ENCODE data around the gene RAD18.

The RAD18 gene

DNA sequence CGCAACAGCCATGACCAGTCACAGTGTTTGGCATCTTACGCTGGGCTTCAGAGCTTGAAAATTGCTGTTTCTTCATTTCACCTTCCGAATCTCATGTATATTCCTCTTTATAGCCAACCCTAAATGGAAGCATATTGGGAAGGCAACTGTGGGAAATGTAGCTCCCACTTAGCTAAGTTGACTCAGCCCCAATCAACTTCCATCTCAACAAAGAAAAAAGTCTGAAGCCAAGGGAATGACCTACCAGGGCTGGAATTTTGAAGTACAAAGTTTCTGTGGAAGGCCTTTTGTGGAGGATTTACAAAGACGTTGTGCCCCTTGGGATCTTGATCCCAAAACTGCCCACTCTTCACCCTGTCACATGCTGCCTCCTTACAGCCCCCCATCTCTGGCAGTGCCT, 108.6 kb downstream of the RAD18 start:
- DNase-seq (ENCODE audit: insufficient read length), result no peak
- no peak for FAIRE-seq
- no peak for TF ChIP-seq POLR2AphosphoS5 (IDR thresholded peaks at IDR 0.05; ENCODE audit: low read depth, low read length)
- no peak for TF ChIP-seq POLR2A (IDR thresholded peaks at IDR 0.05; ENCODE audit: low read depth, low read length)
- TF ChIP-seq TAF1 (IDR thresholded peaks at IDR 0.05; ENCODE audit: borderline replicate concordance, low read depth, low read length), result no peak

GRCh38 chr3:8853081-8853480, 110.2 kb downstream of the RAD18 start:
- no peak for DNase-seq (ENCODE audit: insufficient read length)
- TF ChIP-seq TAF1 (IDR thresholded peaks at IDR 0.05; ENCODE audit: borderline replicate concordance, low read depth, low read length), result no peak
- no peak for TF ChIP-seq POLR2A (IDR thresholded peaks at IDR 0.05; ENCODE audit: low read depth, low read length)
- TF ChIP-seq POLR2AphosphoS5 (IDR thresholded peaks at IDR 0.05; ENCODE audit: low read depth, low read length), result no peak
- FAIRE-seq, result no peak

- FAIRE-seq (no peak), DNase-seq (ENCODE audit: insufficient read length) (no peak)
- TF ChIP-seq POLR2A (IDR thresholded peaks at IDR 0.05; ENCODE audit: low read depth, low read length), result no peak
These were observed 110.8 kb downstream of the RAD18 start for GRCh38 chr3:8852511-8852910.

DNA sequence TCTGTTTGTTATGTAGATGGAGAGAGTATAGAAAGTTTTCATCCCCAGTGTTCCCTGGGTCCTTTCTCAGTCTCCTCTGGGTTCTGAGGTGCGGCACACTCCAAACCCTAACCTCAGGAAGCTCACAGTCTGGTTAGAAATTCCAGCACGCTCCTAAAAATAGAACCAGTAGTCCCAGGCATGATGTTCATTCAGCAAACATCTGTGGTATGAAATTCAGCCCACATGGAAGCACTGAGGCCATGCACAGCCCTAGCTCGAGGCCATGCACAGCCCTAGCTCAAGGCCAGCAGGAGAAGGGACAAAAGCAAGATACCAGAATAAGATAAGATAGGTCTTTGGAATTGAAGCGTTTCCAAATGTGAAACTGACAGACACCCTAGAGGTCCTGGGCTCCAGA, 111.6 kb downstream of the RAD18 start:
- FAIRE-seq, result no peak

DNA sequence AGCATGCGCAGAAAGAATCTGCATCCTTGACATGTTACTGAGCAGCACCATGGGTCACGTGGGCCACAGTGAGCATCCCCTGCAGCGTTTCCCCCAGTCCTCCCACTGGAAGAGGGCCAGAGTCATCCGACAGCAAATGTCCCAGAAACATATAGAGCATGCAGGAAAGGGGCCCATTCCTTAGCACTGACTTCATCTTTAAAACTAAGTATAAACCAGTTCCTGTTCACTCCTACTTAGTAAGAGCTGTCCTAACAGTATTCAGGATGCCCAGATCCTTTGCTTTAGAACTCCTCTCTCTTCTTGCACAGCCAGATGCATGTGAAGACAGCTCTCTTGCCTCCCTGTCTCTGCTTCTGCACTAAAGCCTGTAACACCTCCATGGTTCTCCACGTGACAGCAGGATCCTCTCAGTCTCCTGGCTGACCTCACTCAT, 114.6 kb downstream of the RAD18 start:
- DNase-seq (ENCODE audit: insufficient read length), result no peak
- TF ChIP-seq TAF1 (IDR thresholded peaks at IDR 0.05; ENCODE audit: borderline replicate concordance, low read depth, low read length), result no peak
- TF ChIP-seq POLR2AphosphoS5 (IDR thresholded peaks at IDR 0.05; ENCODE audit: low read depth, low read length), result no peak
- TF ChIP-seq POLR2A (IDR thresholded peaks at IDR 0.05; ENCODE audit: low read depth, low read length), result no peak
- no peak for FAIRE-seq

More for the DNA sequence above, 111.6 kb downstream of the RAD18 start:
- no peak for DNase-seq (ENCODE audit: insufficient read length)
- TF ChIP-seq TAF1 (IDR thresholded peaks at IDR 0.05; ENCODE audit: borderline replicate concordance, low read depth, low read length) (no peak), POLR2A (IDR thresholded peaks at IDR 0.05; ENCODE audit: low read depth, low read length) (no peak), POLR2AphosphoS5 (IDR thresholded peaks at IDR 0.05; ENCODE audit: low read depth, low read length) (no peak)

DNA sequence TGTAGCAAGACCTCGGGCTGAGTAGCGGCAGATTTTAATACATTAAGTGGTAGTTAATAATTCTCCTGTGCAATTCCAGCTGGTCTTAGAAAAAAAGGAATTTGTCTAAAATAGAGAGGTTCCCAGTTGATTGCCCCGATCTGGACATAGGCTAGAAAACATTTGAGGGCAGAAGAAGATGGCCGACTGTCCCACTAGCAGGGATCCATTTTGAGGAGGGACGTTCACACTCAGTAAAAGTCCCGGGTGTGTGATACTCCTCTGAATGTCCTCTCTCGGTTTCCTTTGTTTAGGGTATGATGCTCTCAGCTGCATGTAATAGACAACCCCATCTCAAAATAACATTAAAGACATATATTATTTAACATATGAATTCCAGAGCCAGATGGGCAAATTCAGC, 116.0 kb downstream of the RAD18 start:
- DNase-seq (ENCODE audit: insufficient read length) (no peak), FAIRE-seq (no peak)
- TF ChIP-seq POLR2A (IDR thresholded peaks at IDR 0.05; ENCODE audit: low read depth, low read length) (no peak), POLR2AphosphoS5 (IDR thresholded peaks at IDR 0.05; ENCODE audit: low read depth, low read length) (no peak), TAF1 (IDR thresholded peaks at IDR 0.05; ENCODE audit: borderline replicate concordance, low read depth, low read length) (no peak)

GRCh38 chr3:8846176-8846575, 117.1 kb downstream of the RAD18 start:
- DNase-seq (ENCODE audit: insufficient read length), result no peak
- FAIRE-seq, result no peak
- no peak for TF ChIP-seq POLR2AphosphoS5 (IDR thresholded peaks at IDR 0.05; ENCODE audit: low read depth, low read length)
- TF ChIP-seq POLR2A (IDR thresholded peaks at IDR 0.05; ENCODE audit: low read depth, low read length), result no peak
- no peak for TF ChIP-seq TAF1 (IDR thresholded peaks at IDR 0.05; ENCODE audit: borderline replicate concordance, low read depth, low read length)

- no peak for DNase-seq (ENCODE audit: insufficient read length)
- no peak for FAIRE-seq
These were observed 117.6 kb downstream of the RAD18 start for GRCh38 chr3:8845641-8846040.

GRCh38 chr3:8843347-8843746, 119.9 kb downstream of the RAD18 start:
- FAIRE-seq (no peak), DNase-seq (ENCODE audit: insufficient read length) (no peak)
- no peak for TF ChIP-seq TAF1 (IDR thresholded peaks at IDR 0.05; ENCODE audit: borderline replicate concordance, low read depth, low read length)
- no peak for TF ChIP-seq POLR2AphosphoS5 (IDR thresholded peaks at IDR 0.05; ENCODE audit: low read depth, low read length)
- TF ChIP-seq POLR2A (IDR thresholded peaks at IDR 0.05; ENCODE audit: low read depth, low read length), result no peak

More at GRCh38 chr3:8845641-8846040, 117.6 kb downstream of the RAD18 start:
- TF ChIP-seq TAF1 (IDR thresholded peaks at IDR 0.05; ENCODE audit: borderline replicate concordance, low read depth, low read length) (no peak), POLR2AphosphoS5 (IDR thresholded peaks at IDR 0.05; ENCODE audit: low read depth, low read length) (no peak), POLR2A (IDR thresholded peaks at IDR 0.05; ENCODE audit: low read depth, low read length) (no peak)

- no peak for FAIRE-seq
- no peak for TF ChIP-seq POLR2AphosphoS5 (IDR thresholded peaks at IDR 0.05; ENCODE audit: low read depth, low read length)
- no peak for TF ChIP-seq TAF1 (IDR thresholded peaks at IDR 0.05; ENCODE audit: borderline replicate concordance, low read depth, low read length)
- no peak for TF ChIP-seq POLR2A (IDR thresholded peaks at IDR 0.05; ENCODE audit: low read depth, low read length)
- DNase-seq (ENCODE audit: insufficient read length), result no peak
These were observed 121.0 kb downstream of the RAD18 start for GRCh38 chr3:8842293-8842692.

- TF ChIP-seq POLR2A (IDR thresholded peaks at IDR 0.05; ENCODE audit: low read depth, low read length), result no peak
- TF ChIP-seq POLR2AphosphoS5 (IDR thresholded peaks at IDR 0.05; ENCODE audit: low read depth, low read length), result no peak
- TF ChIP-seq TAF1 (IDR thresholded peaks at IDR 0.05; ENCODE audit: borderline replicate concordance, low read depth, low read length), result no peak
- FAIRE-seq (no peak), DNase-seq (ENCODE audit: insufficient read length) (no peak)
These were observed 121.8 kb downstream of the RAD18 start for GRCh38 chr3:8841472-8841871.

GRCh38 chr3:8840556-8840955, 122.7 kb downstream of the RAD18 start:
- FAIRE-seq, result no peak
- DNase-seq (ENCODE audit: insufficient read length), result no peak
- TF ChIP-seq POLR2AphosphoS5 (IDR thresholded peaks at IDR 0.05; ENCODE audit: low read depth, low read length), result no peak
- no peak for TF ChIP-seq TAF1 (IDR thresholded peaks at IDR 0.05; ENCODE audit: borderline replicate concordance, low read depth, low read length)
- no peak for TF ChIP-seq POLR2A (IDR thresholded peaks at IDR 0.05; ENCODE audit: low read depth, low read length)
